Loucy (cell line): ENCODE results near the gene ETDB.

Experiments used
- H2AFZ ChIP-seq: fragments of 200-600 bp; sonication (generic); 2 replicates; pipeline ENCODE4 v1.6.0; 2016; ENCODE audit warnings: antibody characterized with exemption, mild to moderate bottlenecking, low read length, moderate library complexity
- H3F3A ChIP-seq: fragments of 200-600 bp; 2 replicates; pipeline ENCODE4 v1.6.0; 2016; ENCODE audit warnings: antibody characterized with exemption, low read depth, mild to moderate bottlenecking
- H3K27me3 ChIP-seq: fragments of 200-600 bp; sonication (generic); 2 replicates; pipeline ENCODE4 v1.6.1; 2014; ENCODE audit warnings: low read length, mild to moderate bottlenecking; ENCODE audit not compliant: insufficient read depth, poor library complexity, severe bottlenecking
- H3K36me3 ChIP-seq: fragments of 200-600 bp; sonication (generic); 2 replicates; pipeline ENCODE4 v1.6.1; 2016; ENCODE audit warnings: low read length; ENCODE audit not compliant: insufficient read depth
- H3K4me1 ChIP-seq: fragments of 200-600 bp; sonication (generic); 2 replicates; pipeline ENCODE4 v1.5.1; 2014; ENCODE audit warnings: low read length, mild to moderate bottlenecking; ENCODE audit not compliant: insufficient read depth, poor library complexity, severe bottlenecking
- H3K4me2 ChIP-seq: fragments of 200-600 bp; sonication (generic); 2 replicates; pipeline ENCODE4 v1.6.0; 2014; ENCODE audit warnings: antibody characterized with exemption, low read length, low read depth, mild to moderate bottlenecking; ENCODE audit not compliant: poor library complexity, severe bottlenecking
- H3K4me3 ChIP-seq: fragments of 200-600 bp; sonication (generic); 2 replicates; pipeline ENCODE4 v1.5.1; 2014; ENCODE audit warnings: low read length, mild to moderate bottlenecking, mixed read lengths; ENCODE audit not compliant: poor library complexity, severe bottlenecking
- H3K79me2 ChIP-seq: fragments of 200-600 bp; sonication (generic); 2 replicates; pipeline ENCODE4 v1.6.1; 2014; ENCODE audit warnings: low read length; ENCODE audit not compliant: insufficient read depth
- H3K9ac ChIP-seq: fragments of 200-600 bp; sonication (generic); 2 replicates; pipeline ENCODE4 v1.6.0; 2014; ENCODE audit warnings: mild to moderate bottlenecking, low read depth, low read length, moderate library complexity; ENCODE audit not compliant: poor library complexity, severe bottlenecking
- H3K9me2 ChIP-seq: fragments of 200-600 bp; sonication (generic); replicated peaks from 2 replicates; pipeline ENCODE4 v1.6.1; 2016; ENCODE audit warnings: low read depth, low read length, mixed read lengths
- H3K9me3 ChIP-seq: fragments of 200-600 bp; sonication (generic); 2 replicates; pipeline ENCODE4 v1.6.1; 2014; ENCODE audit warnings: mild to moderate bottlenecking, antibody characterized with exemption, low read length, low read depth; ENCODE audit not compliant: insufficient read depth
- H4K20me1 ChIP-seq: fragments of 200-600 bp; sonication (generic); 2 replicates; pipeline ENCODE4 v1.6.0; 2014; ENCODE audit warnings: antibody characterized with exemption, low read length, mild to moderate bottlenecking; ENCODE audit not compliant: insufficient read depth, poor library complexity, severe bottlenecking
- EZH2phosphoT487 ChIP-seq: fragments of 200-600 bp; IDR thresholded peaks from 2 replicates; pipeline ENCODE4 v1.6.1; 2018; ENCODE audit warnings: antibody characterized with exemption, mild to moderate bottlenecking, moderate library complexity, borderline replicate concordance
- TF ChIP-seq, protein P1 (sequence below): fragments of 200-600 bp; sonication (generic); conservative IDR thresholded peaks from 2 replicates; pipeline ENCODE4 v1.5.1; 2014; ENCODE audit warnings: mild to moderate bottlenecking, antibody characterized with exemption, low read length

ETDB gene

GRCh38 chrX:135114392-135114791, 5.9 kb downstream of the ETDB start:
- Histone ChIP-seq H3K4me2 (no peak overlapping the region), H2AFZ (no peak overlapping the region), H3K9me2 (no peaks in the 10 kb centered on the region), H3K79me2 (no peaks in the 10 kb centered on the region), H3K4me3 (no peak overlapping the region), H3K9ac (no peak overlapping the region), H3F3A (no peaks in the 10 kb centered on the region), H4K20me1 (no peaks in the 10 kb centered on the region), H3K4me1 (no peaks in the 10 kb centered on the region), H3K36me3 (no peaks in the 10 kb centered on the region), H3K27me3 (no peaks in the 10 kb centered on the region), H3K9me3 (no peaks in the 10 kb centered on the region)
- TF ChIP-seq, protein P1, sequence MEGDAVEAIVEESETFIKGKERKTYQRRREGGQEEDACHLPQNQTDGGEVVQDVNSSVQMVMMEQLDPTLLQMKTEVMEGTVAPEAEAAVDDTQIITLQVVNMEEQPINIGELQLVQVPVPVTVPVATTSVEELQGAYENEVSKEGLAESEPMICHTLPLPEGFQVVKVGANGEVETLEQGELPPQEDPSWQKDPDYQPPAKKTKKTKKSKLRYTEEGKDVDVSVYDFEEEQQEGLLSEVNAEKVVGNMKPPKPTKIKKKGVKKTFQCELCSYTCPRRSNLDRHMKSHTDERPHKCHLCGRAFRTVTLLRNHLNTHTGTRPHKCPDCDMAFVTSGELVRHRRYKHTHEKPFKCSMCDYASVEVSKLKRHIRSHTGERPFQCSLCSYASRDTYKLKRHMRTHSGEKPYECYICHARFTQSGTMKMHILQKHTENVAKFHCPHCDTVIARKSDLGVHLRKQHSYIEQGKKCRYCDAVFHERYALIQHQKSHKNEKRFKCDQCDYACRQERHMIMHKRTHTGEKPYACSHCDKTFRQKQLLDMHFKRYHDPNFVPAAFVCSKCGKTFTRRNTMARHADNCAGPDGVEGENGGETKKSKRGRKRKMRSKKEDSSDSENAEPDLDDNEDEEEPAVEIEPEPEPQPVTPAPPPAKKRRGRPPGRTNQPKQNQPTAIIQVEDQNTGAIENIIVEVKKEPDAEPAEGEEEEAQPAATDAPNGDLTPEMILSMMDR = no peak
- TF ChIP-seq EZH2phosphoT487 = no peak

DNA sequence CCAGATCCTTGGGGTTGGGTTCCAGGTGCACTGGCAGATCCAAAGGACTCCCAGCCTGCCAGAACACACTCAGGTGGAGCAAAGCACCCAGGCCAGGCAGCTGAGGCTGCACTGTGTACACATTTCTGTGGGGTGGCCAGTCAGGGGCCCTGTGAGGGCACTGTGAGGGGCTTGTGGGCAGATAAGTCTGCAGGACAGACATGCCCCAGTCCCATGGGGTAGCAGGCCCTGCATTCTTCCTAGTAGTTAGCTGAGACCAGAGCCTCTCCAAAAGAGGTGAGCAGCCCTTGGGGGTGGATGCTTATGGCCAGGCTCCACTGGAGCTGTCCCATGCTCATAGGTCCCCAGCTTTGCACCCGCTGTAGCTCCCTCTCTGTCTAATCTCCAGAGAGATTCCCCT, 7.6 kb downstream of the ETDB start:
- Histone ChIP-seq H3K79me2 (no peaks in the 10 kb centered on the region), H4K20me1 (no peaks in the 10 kb centered on the region), H3K4me2 (no peak overlapping the region), H3K9me3 (no peaks in the 10 kb centered on the region), H3K9ac (no peak overlapping the region), H3K4me1 (no peaks in the 10 kb centered on the region), H3F3A (no peaks in the 10 kb centered on the region), H3K36me3 (no peaks in the 10 kb centered on the region), H3K9me2 (no peaks in the 10 kb centered on the region), H3K4me3 (no peak overlapping the region), H2AFZ (no peak overlapping the region), H3K27me3 (no peaks in the 10 kb centered on the region)
- no peak for TF ChIP-seq EZH2phosphoT487
- TF ChIP-seq, protein P1 = no peak

DNA sequence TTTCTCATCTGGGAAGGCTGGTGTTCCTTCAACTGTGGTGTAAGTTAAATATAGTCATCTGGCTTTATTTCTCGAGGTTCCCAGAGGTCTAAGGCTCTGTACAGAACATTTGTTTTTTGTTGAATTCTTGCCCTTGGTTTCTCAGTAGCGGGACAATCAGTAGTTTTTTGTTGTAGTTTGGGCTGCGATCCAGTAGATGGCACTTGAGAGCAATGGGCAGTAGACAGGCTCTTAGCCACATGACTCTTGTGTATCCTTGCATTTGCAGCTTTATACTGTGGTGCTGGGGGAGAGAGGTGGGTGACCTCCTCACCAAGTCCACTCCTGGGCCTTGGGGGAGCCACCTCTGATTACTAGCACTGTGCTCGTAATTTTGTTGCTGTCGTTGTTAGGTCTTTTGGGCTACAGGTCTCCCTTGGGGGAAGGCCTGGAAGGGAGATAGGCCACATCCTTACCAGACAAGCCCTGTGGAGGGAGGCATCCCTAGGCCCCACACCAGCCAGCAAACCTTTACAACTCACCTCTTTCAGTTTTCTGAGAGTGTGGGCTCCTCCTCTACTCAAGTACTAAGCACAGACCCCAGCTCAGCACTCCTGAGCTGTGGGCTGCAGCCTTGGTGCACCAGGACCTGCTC, 8.1 kb downstream of the ETDB start:
- H3K9me2 ChIP-seq = no peaks in the 10 kb centered on the region
- no peaks in the 10 kb centered on the region for H4K20me1 ChIP-seq
- H3K36me3 ChIP-seq = no peaks in the 10 kb centered on the region
- H3K9ac ChIP-seq = no peak overlapping the region
- no peak overlapping the region for H3K4me3 ChIP-seq
- no peaks in the 10 kb centered on the region for H3F3A ChIP-seq
- no peaks in the 10 kb centered on the region for H3K79me2 ChIP-seq
- no peaks in the 10 kb centered on the region for H3K4me1 ChIP-seq
- TF ChIP-seq, protein P1 = peak; percentile 60
- TF ChIP-seq EZH2phosphoT487 = no peak
- no peaks in the 10 kb centered on the region for H3K27me3 ChIP-seq
- peak overlapping the region; percentile 56; the same call in 1 of the 2 replicates for H2AFZ ChIP-seq
- no peaks in the 10 kb centered on the region for H3K9me3 ChIP-seq
- H3K4me2 ChIP-seq = no peak overlapping the region
